ENCODE data around the gene GMEB2.

- TF ChIP-seq, protein P1, sequence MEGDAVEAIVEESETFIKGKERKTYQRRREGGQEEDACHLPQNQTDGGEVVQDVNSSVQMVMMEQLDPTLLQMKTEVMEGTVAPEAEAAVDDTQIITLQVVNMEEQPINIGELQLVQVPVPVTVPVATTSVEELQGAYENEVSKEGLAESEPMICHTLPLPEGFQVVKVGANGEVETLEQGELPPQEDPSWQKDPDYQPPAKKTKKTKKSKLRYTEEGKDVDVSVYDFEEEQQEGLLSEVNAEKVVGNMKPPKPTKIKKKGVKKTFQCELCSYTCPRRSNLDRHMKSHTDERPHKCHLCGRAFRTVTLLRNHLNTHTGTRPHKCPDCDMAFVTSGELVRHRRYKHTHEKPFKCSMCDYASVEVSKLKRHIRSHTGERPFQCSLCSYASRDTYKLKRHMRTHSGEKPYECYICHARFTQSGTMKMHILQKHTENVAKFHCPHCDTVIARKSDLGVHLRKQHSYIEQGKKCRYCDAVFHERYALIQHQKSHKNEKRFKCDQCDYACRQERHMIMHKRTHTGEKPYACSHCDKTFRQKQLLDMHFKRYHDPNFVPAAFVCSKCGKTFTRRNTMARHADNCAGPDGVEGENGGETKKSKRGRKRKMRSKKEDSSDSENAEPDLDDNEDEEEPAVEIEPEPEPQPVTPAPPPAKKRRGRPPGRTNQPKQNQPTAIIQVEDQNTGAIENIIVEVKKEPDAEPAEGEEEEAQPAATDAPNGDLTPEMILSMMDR (IDR thresholded peaks at IDR 0.05; ENCODE audit: low read length): no peak
- TF ChIP-seq EZH2 (optimal IDR thresholded peaks at IDR 0.05; ENCODE audit: low read depth, low read length): no peak
Measured at GRCh38 chr20:63544958-63545516, 81.9 kb downstream of the GMEB2 start.
